ENCODE results near the gene EIF4H. TPM values are rescaled to one million over a fixed set of nuclear protein-coding genes. Genes with fewer than 3 reads are reported as not detected.
"Not testable (repeated sequence)": the region's sequence is repeated elsewhere in the genome, so short reads cannot be mapped to it uniquely, and the experiment has no call there.

The EIF4H gene
- polyA plus RNA-seq, 3 donors, result 283 to 294 (median 287) TPM

- no peak for DNase-seq (ENCODE audit: low read depth in 3 of 3, low spot score in 2 of 3)
Measured at GRCh38 chr7:74223711-74224510, 49.8 kb downstream of the EIF4H start.

DNA sequence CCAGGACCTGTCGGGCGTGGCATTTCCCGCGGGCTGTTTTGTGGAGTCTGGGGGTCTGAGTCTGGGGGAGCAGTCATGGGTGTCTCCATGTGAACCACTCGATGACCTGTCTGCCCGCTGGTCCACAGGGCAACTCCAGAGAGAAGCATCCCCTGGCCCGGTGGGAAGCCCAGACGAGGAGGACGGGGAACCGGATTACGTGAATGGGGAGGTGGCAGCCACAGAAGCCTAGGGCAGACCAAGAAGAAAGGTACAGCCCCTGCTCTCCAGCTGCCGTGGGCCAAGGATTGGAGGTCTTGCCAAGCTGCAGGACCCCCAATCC lies 50.3 kb downstream of the EIF4H start:
- no peak for DNase-seq (ENCODE audit: low read depth in 3 of 3, low spot score in 2 of 3)

GRCh38 chr7:74224907-74225306 lies 50.8 kb downstream of the EIF4H start:
- DNase-seq (ENCODE audit: low read depth in 3 of 3, low spot score in 2 of 3), result not testable (repeated sequence)

GRCh38 chr7:74225400-74225799 lies 51.2 kb downstream of the EIF4H start:
- DNase-seq (ENCODE audit: low read depth in 3 of 3, low spot score in 2 of 3), result no peak

DNA sequence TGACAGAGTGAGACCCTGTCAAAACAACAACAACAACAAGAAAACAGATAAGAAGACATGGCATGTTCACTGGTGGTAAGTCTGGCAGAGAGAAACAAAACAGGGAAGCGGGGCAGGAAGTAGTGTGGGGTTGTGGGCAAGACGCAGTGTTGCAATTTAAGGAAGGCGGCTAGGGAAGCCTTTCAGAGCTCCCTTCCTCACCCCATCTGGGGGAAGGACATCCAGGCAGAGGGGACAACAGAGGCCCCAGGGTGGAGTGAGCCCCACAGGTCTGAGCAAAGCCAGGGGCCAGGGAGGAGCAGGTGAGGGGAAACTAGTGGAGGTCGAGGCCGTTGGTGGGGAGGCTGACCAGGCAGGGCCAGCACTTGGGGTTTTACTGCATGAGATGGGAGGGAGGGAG lies 52.5 kb downstream of the EIF4H start:
- DNase-seq (ENCODE audit: low read depth in 3 of 3, low spot score in 2 of 3), result no peak

- DNase-seq (ENCODE audit: low read depth in 3 of 3, low spot score in 2 of 3), result no peak
Measured at GRCh38 chr7:74228951-74229900, 55.1 kb downstream of the EIF4H start.

GRCh38 chr7:74230446-74231231 lies 56.5 kb downstream of the EIF4H start:
- DNase-seq (ENCODE audit: low read depth in 3 of 3, low spot score in 2 of 3), result no peak

DNA sequence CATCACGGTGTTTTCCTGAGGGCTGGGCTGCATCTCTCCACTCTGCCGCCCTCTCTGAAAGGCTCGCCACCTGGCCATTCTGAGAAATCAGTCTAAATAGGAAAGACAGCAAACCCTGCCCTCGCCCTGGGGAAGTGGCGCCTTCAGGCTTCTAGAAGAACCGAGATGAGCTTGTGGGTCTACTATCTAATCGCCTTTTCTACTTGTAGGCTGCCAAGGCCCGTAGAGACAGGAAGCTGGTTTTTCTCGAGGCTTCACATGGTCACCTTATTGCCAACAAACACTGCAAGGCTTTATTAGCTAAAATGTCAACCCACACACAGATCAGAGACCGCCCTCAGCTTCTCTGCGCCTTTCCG lies 57.1 kb downstream of the EIF4H start:
- no peak for DNase-seq (ENCODE audit: low read depth in 3 of 3, low spot score in 2 of 3)

DNA sequence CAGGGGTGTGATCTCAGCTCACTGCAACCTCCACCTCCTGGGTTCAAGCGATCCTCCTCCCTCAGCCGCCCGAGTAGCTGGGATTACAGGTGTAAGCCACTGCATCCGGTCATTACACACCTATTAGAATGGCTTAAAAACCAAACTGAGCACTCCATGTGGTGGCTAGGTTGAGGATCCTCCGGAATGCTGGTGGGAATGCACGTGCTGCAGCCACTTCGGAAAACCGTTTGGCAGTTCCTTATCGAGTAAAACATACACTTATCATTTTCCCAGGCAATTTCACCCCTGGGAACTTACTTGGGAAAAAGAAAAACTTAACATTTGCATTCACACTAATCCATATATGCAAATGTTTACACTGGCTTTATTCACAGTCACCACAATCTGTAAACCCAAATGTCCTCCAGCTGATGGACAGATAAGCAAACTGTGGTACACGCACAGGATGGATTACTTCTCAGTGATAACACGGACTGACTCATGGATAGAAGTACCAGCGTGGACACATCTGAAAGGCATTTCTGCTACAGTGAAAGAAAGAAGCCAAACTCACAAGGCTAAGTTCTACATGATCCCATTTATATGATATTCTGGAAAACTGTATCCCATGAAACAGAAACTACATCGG lies 59.6 kb downstream of the EIF4H start:
- DNase-seq (ENCODE audit: low read depth in 3 of 3, low spot score in 2 of 3), result no peak

DNA sequence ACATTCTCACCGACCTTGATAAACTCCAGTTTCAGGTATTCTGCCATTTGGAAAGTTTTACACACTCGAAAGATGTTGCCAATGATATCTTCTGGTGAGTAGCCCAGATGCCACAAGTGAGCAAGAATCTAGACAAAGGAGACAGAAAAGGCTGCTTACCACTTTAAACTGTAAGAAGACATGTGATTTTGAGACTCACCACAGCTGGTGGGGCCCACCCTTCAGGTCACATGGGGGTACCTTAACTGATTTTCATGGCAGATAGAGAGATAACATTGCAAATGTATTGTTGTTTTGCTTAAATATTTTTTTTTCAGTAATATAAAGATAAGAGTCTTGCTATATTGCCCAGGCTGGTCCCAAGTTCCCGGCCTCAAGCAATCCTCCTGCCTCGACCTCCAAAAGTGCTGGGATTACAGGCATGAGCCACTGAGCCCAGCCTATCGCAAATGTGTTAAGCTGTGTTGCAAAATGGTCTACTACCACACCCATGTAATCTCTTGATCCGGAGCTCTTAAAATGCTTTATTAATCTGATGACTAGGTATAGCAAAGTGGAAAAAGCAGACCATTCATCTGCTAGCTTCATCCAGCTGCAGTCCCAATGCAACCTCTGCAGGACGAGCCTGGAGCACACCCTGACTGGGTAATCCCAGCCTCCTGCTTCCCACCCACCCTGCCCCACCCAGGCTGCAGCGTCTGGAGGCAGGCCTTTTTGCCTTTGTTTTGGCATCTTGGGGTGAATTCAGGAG lies 61.5 kb downstream of the EIF4H start:
- no peak for DNase-seq (ENCODE audit: low read depth in 3 of 3, low spot score in 2 of 3)

- no peak for DNase-seq (ENCODE audit: low read depth in 3 of 3, low spot score in 2 of 3)
Measured at GRCh38 chr7:74236284-74236683, 62.1 kb downstream of the EIF4H start.

- DNase-seq (ENCODE audit: low read depth in 3 of 3, low spot score in 2 of 3), result no peak
Measured at GRCh38 chr7:74240482-74240881, 66.3 kb downstream of the EIF4H start.

- DNase-seq (ENCODE audit: low read depth in 3 of 3, low spot score in 2 of 3), result no peak
Measured at GRCh38 chr7:74242122-74242443, 67.9 kb downstream of the EIF4H start.

DNA sequence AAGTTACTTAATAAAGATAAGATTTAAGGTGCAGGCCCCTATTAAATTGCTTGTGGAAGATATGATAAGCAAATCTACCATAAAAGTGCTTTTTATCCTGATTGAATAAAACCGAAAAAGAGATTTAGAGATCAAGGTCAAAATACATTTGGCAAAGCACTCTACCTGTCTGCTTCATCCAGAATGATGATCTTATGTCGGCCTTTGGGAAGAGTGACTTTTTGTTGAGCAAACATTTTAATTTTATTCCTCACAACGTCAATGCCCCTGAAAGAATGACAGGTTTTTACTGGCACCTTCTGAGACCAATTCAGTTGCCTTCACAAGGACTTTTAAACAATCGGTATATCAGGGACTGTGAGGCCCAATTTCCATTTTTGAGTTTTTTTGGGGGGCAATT lies 72.3 kb downstream of the EIF4H start:
- no peak for DNase-seq (ENCODE audit: low read depth in 3 of 3, low spot score in 2 of 3)

Other genes with a start within 250 kb of the EIF4H start
- gene ELN, start 146.2 kb upstream of the EIF4H start, polyA plus RNA-seq (ENCODE audit: insufficient read length in 3 of 3), result 10 to 100 TPM; 48.4 to 61.7 (median 58.1) TPM
- gene LIMK1, start 90.6 kb upstream of the EIF4H start, polyA plus RNA-seq (ENCODE audit: insufficient read length in 3 of 3), result 10 to 100 TPM; 17.7 to 22.5 (median 21.2) TPM
- 1 to 10 TPM; 2.2 to 2.5 (median 2.4) TPM for gene LAT2, start 35.6 kb downstream of the EIF4H start, polyA plus RNA-seq (ENCODE audit: insufficient read length in 3 of 3)
- gene RFC2, start 80.0 kb downstream of the EIF4H start, polyA plus RNA-seq (ENCODE audit: insufficient read length in 3 of 3), result 10 to 100 TPM; 42.7 to 50.8 (median 44.4) TPM
- gene CLIP2, start 115.1 kb downstream of the EIF4H start, polyA plus RNA-seq (ENCODE audit: insufficient read length in 3 of 3), result 10 to 100 TPM; 22.6 to 24.4 (median 23.0) TPM